Measurements from ENCODE around the gene GFPT2.

The GFPT2 gene

DNA sequence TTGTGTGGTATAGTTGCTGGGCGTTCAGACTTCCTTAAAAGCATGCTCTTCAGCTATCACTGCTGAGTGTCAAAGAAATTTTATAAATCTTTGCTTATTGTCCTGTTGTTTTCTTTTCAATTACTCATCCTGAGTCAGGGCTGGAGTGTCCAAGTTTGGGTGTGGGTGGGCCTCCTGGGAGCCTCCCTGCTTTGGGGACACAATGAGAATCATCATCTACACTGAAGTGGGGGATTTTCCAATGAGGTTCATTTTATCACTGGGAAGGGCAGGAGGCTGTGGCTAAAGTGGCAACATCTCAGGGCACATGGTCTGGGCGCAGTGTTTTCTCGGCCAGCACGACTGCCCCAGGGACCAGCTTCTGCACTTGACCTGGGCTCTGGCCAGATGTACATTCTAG lies 19.5 kb downstream of the GFPT2 start:
- no peaks in the 10 kb centered on the region; the same call in none of the 2 replicates for H3K27me3 ChIP-seq (replicated peaks; ENCODE audit: control insufficient read depth, insufficient read depth, low read length)
- TF ChIP-seq, protein P1, sequence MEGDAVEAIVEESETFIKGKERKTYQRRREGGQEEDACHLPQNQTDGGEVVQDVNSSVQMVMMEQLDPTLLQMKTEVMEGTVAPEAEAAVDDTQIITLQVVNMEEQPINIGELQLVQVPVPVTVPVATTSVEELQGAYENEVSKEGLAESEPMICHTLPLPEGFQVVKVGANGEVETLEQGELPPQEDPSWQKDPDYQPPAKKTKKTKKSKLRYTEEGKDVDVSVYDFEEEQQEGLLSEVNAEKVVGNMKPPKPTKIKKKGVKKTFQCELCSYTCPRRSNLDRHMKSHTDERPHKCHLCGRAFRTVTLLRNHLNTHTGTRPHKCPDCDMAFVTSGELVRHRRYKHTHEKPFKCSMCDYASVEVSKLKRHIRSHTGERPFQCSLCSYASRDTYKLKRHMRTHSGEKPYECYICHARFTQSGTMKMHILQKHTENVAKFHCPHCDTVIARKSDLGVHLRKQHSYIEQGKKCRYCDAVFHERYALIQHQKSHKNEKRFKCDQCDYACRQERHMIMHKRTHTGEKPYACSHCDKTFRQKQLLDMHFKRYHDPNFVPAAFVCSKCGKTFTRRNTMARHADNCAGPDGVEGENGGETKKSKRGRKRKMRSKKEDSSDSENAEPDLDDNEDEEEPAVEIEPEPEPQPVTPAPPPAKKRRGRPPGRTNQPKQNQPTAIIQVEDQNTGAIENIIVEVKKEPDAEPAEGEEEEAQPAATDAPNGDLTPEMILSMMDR (IDR thresholded peaks at IDR 0.05; ENCODE audit: insufficient read depth, low read length, poor library complexity, severe bottlenecking): no peak
- H3K4me3 ChIP-seq (replicated peaks; ENCODE audit: low read depth, low read length): no peak overlapping the region
- H3K36me3 ChIP-seq (ENCODE audit: control insufficient read depth, insufficient read depth, low read length): no peaks in the 10 kb centered on the region
- DNase-seq (ENCODE audit: extremely low read depth, insufficient read length): no peak

DNA sequence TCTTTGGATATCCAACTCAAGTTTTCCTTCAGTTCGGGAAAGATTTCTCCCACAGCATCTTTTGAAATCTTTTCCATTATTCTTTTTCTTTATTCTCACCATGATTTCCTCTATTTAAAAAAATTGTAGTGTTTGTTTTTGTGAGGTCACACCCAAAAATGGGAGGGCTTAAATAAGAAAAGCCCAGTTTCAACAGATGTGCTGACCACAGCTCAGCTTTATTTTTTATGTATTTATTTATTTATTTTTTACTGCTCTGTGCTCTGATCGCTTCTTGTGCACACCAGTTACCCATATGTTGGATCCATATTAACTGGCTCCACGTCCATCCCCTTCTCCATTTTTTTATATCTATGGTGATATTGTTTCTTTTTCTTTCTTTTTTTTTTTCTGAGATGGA lies 20.3 kb downstream of the GFPT2 start:
- H3K36me3 ChIP-seq (ENCODE audit: control insufficient read depth, insufficient read depth, low read length): no peaks in the 10 kb centered on the region
- no peaks in the 10 kb centered on the region; the same call in none of the 2 replicates for H3K27me3 ChIP-seq (replicated peaks; ENCODE audit: control insufficient read depth, insufficient read depth, low read length)
- H3K4me3 ChIP-seq (replicated peaks; ENCODE audit: low read depth, low read length): no peak overlapping the region
- no peak for DNase-seq (ENCODE audit: extremely low read depth, insufficient read length)
- TF ChIP-seq, protein P1 (IDR thresholded peaks at IDR 0.05; ENCODE audit: insufficient read depth, low read length, poor library complexity, severe bottlenecking): no peak

GRCh38 chr5:180332051-180332517 lies 21.1 kb downstream of the GFPT2 start:
- H3K27me3 ChIP-seq (replicated peaks; ENCODE audit: control insufficient read depth, insufficient read depth, low read length): no peaks in the 10 kb centered on the region; the same call in none of the 2 replicates
- no peak overlapping the region for H3K4me3 ChIP-seq (replicated peaks; ENCODE audit: low read depth, low read length)
- TF ChIP-seq, protein P1 (IDR thresholded peaks at IDR 0.05; ENCODE audit: insufficient read depth, low read length, poor library complexity, severe bottlenecking): no peak
- H3K36me3 ChIP-seq (ENCODE audit: control insufficient read depth, insufficient read depth, low read length): no peaks in the 10 kb centered on the region
- DNase-seq (ENCODE audit: extremely low read depth, insufficient read length): no peak

- H3K36me3 ChIP-seq (ENCODE audit: control insufficient read depth, insufficient read depth, low read length): no peaks in the 10 kb centered on the region
- DNase-seq (ENCODE audit: extremely low read depth, insufficient read length): no peak
- no peak overlapping the region for H3K4me3 ChIP-seq (replicated peaks; ENCODE audit: low read depth, low read length)
- TF ChIP-seq, protein P1 (IDR thresholded peaks at IDR 0.05; ENCODE audit: insufficient read depth, low read length, poor library complexity, severe bottlenecking): no peak
- H3K27me3 ChIP-seq (replicated peaks; ENCODE audit: control insufficient read depth, insufficient read depth, low read length): no peaks in the 10 kb centered on the region; the same call in none of the 2 replicates
Measured at GRCh38 chr5:180331647-180331950, 21.5 kb downstream of the GFPT2 start.

DNA sequence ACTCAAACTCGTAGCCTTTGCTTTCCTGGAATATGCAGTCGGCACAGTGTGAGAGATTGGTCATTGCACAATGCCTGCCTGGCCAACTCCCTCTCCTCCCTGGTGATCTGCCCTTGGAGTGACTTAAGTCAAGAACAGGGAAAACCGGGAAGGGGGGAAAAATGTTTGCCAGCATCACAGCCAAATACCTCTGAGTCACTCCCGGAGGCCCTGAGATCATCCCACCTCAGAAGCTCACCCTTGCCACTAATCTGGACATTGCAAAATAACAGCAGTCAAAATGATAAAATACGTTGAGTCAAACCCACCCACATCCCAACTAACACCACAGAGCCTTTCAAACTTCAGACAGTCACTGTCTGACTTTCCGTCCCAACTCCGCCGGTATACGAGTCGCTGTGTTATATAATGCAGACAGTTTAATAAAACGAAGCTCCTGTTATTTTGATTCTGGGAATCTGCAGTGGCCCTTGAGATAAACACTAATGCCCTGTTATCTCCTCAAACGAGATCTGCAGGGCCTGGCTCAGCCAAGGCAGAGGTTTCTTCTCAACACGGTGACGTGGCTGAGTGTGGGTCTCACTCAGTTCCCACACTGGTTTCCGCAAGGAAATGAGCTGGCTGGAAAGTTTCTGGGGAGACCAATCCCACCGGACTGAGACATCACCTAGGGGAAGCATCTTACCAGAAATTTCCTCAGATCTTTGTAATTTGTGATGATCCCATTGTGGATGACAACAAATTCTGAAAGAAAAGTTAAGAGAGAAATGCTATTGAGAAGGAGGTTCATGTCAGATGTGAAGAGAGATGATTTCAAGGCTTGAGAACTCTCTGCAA lies 22.1 kb downstream of the GFPT2 start:
- Histone ChIP-seq H3K27me3 (replicated peaks; ENCODE audit: control insufficient read depth, insufficient read depth, low read length) (no peaks in the 10 kb centered on the region; the same call in none of the 2 replicates), H3K4me3 (replicated peaks; ENCODE audit: low read depth, low read length) (no peak overlapping the region), H3K36me3 (ENCODE audit: control insufficient read depth, insufficient read depth, low read length) (no peaks in the 10 kb centered on the region)
- TF ChIP-seq, protein P1 (IDR thresholded peaks at IDR 0.05; ENCODE audit: insufficient read depth, low read length, poor library complexity, severe bottlenecking): no peak
- DNase-seq (ENCODE audit: extremely low read depth, insufficient read length): no peak
